ENCODE measurements around the gene LRRC4B.
A peak's percentile ranks its signal among the peaks of the same experiment; 100 is the strongest.
"Not testable (repeated sequence)": the region's sequence is repeated elsewhere in the genome, so short reads cannot be mapped to it uniquely, and the experiment has no call there.

The LRRC4B gene, protein sequence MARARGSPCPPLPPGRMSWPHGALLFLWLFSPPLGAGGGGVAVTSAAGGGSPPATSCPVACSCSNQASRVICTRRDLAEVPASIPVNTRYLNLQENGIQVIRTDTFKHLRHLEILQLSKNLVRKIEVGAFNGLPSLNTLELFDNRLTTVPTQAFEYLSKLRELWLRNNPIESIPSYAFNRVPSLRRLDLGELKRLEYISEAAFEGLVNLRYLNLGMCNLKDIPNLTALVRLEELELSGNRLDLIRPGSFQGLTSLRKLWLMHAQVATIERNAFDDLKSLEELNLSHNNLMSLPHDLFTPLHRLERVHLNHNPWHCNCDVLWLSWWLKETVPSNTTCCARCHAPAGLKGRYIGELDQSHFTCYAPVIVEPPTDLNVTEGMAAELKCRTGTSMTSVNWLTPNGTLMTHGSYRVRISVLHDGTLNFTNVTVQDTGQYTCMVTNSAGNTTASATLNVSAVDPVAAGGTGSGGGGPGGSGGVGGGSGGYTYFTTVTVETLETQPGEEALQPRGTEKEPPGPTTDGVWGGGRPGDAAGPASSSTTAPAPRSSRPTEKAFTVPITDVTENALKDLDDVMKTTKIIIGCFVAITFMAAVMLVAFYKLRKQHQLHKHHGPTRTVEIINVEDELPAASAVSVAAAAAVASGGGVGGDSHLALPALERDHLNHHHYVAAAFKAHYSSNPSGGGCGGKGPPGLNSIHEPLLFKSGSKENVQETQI

DNA sequence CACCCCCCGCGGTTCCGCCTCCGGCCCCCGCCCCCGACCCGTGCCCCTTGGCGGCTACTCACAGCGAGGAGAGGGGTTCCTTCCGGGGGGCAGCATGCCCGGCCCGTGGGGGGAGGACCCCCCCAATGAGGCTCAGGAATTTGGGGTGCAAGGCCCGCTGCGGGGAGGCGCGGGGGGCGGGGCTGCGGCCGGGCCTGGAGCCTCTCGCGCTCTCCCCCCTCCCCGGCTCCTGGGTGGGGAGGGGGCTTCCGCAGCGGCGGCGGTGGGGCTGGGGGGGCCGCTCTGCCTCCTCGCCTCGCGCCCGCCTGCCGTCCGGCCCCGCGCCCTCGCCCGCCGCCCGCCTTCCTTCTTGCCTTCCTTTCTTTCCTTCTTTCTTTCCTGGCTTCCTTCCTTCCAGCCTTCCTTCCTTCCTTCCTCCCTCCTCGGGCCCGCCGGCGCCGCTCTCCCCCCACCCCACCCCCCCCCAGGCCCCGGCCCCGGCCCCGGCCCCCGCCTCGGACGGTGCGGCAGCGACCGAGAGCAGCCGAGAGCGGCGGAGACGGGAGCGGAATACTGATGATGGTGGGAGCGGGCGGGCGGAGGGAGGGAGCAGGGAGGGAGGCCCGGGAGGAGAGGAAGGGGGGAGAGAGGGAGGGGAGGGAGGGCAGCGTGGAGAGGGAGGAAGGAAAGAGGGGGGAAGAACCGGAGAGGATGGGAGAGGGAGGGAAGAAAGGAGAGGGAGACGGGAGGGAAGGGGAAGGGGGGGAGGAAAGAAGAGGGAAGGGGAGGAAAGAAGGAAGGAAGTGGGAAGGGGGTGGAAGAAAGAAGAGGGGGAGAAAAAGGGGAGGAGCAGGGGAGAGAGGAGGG lies at the start of gene LRRC4B:
TSS of gene LRRC4B (minus strand) at position 554 of the 846 bp plus-strand sequence. CDS start 19,597 bp downstream, outside the sequence.
- no peak for DNase-seq (ENCODE audit: low spot score)

DNA sequence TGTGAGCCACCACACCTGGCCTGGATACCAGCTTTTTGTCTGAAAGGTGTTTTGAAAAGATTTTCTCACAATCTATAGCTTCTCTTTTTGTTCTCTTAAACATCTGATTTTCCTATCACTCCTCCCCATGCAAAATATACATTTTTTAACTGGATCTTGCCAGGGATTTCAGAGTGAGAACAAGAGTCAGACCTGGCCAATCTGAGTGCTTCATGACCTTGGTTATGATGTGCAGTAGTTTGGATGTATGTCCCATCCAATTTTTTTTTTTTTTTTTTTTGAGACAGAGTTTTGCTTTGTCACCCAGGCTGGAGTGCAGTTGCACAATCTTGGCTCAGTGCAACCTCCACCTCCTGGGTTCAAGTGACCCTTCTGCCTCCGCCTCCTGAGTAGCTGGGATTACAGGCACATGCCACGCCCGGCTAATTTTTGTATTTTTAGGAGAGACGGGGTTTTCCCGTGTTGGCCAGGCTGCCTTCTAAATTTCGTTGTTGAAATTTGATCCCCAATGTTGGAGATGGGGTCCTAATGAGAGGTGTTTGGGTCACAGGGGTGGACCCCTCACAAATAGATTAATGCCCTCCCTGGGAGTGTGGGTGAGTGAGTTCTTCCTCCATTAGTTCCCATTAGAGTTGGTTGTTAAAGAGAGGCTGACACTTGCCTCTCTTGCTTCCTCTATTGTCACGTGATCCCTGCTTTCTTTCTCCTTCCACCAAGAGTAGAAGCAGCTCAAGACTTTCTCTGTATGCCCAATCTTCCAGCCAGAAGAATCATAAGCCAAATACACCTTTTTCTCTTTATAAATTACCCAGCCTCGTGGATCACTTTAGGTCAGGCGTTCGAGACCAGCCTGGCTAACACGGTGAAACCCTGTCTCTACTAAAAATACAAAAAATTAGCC lies 44.5 kb upstream of the LRRC4B start:
- DNase-seq (ENCODE audit: low spot score) = not testable (repeated sequence)

DNA sequence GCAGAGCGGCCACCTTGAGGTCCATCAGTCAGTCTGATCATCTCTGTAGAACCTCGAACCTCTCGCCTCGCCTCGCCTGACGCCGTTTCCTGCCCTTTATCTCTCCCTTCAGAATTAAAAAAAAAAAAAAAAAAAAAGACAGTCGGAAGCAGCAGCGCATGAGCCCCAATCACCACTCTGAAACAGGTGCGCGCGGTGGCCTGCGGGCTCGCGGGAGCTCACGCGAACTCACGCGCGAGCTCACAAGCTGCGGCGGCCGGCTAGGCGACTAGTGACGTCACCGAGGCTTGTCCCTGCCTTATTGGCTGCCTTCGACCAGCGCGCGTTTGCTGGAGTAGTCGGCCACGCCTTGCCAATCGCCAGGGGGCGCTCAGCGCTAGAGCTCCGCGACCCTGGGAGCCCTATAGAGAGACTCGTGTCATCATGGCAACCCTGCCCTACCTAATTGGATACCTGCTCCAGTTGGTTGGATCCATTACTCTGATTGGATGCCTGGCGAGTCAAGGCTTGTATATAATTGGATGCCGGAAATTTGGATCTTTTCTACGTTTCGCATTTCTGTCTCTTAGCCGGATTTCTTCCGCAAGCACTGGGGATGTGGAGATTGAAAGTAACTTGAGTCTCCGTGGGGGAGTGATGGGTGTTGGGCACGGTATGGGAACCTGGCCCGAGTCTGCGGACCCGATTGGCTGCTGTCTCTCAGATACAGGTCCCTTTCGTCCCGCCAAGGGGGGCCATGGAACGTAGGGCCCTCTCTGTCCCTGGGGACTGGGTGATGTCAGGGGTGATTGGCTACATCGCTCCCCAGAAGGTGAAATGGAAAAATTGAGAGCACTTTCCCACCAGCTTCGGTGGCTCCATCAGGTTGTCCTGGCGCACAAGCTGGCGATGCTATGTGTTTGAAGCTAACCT lies 39.9 kb upstream of the LRRC4B start:
- peak; percentile 94 for DNase-seq (ENCODE audit: low spot score)

DNA sequence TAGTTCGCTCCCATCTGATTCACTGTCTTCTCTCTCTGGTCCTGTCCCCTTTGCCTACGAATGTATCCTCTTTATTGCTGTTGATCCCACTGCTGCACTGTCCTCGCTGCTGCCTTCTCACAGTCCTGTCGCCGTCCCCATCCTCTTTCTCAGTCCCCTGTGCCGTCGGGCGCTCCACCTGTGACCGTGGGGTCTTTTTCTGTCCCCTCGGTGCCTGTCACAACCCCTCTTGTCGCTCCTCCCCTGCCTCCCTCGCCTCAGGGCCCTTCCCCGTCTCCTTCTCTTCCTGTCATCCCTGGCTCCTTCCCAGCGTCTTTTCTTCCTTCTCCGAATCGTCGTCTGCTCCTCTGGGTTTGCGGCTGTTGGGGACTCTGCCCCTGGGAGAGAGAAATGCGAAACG lies 39.2 kb upstream of the LRRC4B start:
- DNase-seq (ENCODE audit: low spot score) = no peak

DNA sequence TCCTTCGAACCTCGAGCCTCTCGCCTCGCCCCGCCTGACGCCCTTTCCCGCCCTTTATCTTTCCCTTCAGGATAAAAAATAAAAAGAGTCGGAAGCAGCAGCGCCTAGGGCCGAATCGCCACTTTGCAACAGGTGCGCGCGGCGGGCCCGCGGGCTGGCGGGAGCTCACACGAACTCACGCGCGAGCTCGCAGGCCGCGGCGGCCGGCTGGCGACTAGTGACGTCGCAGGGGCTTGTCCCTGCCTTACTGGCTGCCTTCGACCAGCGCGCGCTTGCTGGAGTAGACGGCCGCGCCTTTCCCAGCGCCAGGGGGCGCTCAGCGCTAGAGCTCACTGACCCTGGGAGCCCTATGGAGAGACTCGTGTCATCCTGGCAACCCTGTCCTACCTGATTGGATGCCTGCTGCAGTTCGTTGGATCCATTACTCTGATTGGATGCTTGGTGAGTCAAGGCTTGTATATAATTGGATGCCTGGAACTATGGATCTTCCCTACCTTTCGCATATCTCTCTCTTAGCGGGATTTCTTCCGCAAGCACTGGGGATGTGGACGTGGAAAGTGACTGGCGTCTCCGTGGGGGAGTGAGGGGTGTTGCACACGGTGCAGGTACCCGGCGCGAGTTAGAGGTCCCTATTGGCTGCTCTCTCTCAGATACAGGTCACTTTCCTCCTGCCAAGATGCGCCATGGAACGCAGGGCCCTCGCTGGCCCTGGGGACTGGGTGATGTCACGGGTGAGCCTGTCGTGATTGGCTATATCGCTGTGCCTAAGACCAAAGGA lies 38.0 kb upstream of the LRRC4B start:
- not testable (repeated sequence) for DNase-seq (ENCODE audit: low spot score)

DNA sequence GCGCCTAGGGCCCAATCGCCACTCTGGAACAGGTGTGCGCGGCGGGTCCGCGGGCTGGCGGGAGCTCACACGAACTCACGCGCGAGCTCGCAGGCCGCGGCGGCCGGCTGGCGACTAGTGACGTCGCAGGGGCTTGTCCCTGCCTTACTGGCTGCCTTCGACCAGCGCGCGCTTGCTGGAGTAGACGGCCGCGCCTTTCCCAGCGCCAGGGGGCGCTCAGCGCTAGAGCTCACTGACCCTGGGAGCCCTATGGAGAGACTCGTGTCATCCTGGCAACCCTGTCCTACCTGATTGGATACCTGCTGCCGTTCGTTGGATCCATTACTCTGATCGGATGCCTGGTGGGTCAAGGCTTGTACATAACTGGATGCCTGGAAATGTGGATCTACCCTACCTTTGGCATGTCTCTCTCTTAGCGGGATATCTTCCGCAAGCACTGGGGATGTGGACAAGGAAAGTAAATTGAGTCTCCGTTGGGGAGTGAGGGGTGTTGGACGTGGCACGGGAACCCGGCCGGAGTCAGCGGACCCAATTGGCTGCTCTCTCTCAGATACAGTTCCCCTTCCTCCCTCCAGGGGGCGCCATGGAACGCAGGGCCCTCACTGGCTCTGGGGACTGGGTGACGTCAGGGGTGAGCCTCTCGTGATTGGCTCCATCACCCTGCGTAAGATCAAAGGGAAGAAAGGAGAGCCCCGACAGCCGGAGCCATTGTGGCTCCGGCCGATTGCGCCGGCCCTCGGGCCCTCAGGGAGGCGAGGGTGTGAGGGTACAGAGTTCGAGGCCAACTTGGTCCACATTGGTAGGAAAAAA lies 36.2 kb upstream of the LRRC4B start:
- not testable (repeated sequence) for DNase-seq (ENCODE audit: low spot score)

DNA sequence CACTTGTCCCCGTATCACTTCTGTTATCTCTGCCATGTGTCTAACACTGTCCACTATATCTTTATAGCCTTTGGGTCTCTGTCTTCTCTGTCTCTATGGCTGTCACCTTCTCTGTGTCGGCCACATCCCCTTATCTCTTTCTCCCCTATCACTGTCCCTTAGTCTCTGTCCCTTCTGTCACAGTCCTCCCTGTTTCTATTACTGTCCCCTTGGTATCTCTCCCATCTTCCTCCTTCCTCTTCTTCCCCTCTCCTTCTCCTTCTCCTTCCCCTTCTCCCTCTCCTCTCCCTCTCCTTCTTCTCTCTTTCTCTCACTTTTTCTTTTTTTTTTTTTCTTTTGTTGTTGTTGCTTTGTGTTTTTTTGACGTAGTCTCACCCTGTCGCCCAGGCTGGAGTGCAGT lies 34.7 kb upstream of the LRRC4B start:
- DNase-seq (ENCODE audit: low spot score) = no peak

DNA sequence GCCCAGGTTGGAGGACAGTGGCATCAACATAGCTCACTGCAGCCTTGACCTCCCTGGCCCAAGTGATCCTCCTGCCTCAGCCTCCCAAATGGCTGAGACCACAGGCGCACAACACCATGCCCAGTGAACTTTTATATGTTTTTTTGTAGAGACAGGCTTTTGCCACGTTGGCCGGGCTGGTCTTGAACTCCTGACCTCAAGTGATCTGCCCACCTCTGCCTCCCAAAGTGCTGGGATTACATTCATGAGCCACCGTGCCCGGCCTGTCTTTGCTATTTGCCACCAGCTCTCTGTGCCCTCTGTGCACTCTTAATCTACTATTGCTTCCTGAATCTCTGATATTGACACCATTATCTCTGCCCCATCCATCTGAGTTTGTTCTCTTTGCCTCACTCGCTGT lies 34.3 kb upstream of the LRRC4B start:
- DNase-seq (ENCODE audit: low spot score) = no peak

DNA sequence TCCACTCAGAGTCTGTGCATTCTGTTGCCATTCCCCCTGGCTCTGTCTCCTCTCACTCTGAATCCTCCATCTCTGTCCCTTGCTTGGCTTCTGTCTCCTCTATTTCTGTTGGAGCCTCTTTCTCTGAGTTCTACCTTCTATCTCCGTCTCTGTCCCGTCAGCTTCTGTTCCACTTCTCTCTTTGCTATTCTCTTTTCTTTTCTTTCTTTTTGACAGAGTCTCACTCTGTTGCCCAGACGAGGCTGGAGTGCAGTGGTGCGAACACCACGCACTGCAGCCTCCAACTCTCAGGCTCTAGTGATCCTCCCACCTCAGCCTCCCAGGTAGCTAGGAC lies 33.8 kb upstream of the LRRC4B start:
- no peak for DNase-seq (ENCODE audit: low spot score)

DNA sequence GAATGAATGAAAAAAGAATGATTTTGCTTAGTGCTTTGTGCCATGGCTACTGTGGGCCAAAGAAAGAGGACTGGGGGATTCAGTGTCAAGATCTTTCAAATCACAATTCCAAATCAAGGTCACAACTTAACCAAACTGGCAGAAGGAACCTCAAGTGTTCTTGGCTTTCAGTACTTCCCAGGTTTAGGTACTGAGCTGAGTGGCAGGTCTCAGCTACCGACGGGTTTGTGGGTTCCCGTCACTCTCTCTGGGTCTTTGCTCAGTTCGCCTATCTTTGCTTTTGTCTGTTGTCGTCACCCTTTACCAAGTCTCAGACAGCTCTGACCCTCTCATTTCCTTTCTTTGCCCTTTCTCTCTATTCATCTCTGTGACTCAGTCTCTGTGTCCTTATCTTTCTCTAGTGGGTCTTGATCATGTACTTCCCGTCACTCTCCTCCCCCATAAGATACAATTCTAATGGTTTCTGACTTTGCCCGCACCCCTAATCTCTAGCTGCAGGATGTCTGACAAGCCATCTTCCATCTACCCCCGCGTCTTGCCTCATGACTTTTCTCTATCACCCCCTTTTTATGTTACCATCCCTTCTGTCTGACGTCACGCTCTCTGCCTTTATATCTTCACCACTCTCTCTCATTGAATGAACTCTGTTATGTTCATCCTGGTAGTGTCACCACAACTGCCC lies 33.3 kb upstream of the LRRC4B start:
- no peak for DNase-seq (ENCODE audit: low spot score)

DNA sequence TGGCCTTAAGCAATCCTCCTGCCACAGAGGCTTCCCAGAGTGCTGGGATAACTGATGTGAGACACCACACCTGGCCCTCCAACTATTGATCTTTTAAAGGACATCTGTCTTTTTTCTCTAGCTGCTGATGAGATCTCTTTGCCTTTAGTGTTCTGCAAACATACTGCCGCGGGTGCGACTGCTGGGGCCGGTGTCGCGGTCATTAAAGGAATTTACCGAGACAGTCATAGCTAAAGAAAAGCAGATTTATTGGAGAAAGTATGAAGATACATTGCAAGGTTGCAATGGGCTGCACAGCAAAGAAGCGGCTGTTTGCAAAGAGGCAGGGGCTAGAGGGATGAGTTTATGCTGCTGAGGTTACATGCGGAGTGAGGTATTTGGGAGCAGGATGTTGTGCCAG lies 31.2 kb upstream of the LRRC4B start:
- no peak for DNase-seq (ENCODE audit: low spot score)

DNA sequence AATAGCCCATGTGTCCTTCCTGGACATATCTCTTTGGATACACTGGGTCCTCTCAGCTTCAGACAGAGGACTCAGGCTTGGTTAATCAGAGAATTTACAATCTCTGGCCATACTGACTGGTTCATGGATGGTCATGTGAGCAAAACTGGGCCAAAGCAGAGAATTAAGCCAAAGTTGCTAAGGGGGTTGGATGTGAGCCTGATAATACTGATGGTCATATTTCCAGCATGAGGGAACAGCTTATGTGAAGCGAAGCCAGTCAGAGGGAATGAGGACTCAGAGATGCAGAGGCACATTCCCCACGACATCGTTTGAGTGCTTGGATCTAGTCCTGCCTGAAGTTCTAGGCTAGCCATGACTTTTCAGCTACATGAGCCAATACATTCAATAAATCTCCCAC lies 22.0 kb upstream of the LRRC4B start:
- DNase-seq (ENCODE audit: low spot score) = no peak

DNA sequence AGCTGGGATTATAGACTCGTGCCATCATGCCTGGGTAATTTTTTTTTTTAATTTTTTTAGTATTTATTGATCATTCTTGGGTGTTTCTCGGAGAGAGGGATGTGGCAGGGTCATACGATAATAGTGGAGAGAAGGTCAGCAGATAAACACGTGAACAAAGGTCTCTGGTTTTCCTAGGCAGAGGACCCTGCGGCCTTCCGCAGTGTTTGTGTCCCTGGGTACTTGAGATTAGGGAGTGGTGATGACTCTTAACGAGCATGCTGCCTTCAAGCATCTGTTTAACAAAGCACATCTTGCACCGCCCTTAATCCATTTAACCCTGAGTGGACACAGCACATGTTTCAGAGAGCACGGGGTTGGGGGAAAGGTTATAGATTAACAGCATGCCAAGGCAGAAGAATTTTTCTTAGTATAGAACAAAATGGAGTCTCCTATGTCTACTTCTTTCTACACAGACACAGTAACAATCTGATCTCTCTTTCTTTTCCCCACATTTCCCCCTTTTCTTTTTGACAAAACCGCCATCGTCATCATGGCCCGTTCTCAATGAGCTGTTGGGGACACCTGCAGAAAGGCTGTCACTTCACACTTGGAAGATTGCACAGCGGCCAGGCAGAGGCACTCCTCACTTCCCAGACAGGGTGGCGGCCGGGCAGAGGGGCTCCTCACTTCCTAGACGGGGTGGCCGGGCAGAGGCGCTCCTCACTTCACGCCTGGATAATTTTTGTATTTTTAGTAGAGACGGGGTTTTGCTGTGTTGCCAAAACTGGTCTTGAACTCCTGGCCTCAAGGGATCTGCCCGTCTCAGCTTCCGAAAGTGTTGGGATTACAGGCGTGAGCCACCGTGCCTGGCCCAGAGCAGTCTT lies 13.8 kb upstream of the LRRC4B start:
- DNase-seq (ENCODE audit: low spot score) = not testable (repeated sequence)

DNA sequence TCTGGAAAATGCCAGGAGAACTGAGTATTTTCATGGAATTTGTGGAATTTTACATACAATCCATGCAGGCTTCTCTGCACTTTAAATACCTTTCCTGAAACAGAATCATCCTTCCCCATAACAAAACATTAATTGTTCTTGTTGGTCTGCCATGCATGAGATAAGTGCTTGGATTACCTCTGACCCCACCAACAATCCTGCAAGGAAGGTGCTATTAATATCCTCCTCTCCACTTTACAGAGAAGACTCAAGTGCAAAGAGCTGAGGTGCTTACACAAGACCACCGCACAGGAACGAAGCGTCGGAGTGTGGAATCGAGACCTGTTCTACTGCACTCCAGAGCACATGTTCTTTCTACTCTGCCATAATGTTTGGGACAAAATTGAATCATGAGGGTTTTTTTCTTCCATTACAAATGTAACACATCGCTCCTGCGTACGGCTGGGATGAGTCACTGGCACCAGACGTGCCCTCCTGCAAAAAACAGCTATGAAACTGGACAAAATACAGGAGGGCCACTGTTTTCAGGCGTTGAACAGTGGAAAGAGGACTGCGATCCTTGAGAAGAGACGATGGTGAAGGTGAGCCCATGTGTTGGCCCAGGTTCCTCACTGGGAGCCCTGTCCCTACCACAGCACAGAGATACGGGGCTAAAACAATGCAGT lies 12.9 kb upstream of the LRRC4B start:
- no peak for DNase-seq (ENCODE audit: low spot score)

DNA sequence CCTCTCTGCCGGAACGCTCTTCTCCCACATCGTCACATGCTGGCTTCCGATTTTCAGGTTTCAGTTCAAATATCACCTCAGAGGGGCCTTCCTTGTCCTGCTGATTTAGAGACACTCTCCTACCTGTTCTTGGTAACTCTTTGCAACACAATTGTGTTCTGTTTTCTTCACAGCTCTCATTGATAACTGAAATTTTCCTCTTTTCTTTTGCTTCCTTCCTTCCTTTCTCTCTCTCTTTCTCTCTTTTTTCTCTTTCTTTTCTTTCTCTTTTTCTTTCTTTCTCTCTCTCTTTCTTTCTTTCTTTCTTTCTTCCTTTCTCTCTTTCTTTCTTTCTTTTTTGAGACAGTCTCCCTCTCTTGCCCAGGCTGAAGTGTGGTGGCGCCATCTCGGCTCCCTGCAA lies 12.0 kb upstream of the LRRC4B start:
- DNase-seq (ENCODE audit: low spot score) = no peak

DNA sequence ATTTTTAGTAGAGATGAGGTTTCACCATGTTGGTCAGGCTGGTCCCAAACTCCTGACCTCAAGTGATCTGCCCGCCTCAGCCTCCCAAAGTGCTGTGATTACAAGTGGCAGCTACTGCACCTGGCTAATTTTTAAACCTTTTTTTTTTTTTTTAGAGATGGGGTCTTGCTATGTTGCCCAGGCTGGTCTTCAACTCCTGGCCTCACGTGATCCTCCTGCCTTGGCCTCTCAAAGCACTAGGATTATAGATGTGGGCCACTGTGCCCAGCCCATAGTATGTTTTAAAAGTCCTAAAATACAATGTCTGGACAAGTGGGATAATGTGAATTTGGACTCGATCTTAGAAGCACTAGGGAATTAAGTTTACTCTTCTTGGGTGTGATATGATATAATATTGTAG lies 8.5 kb upstream of the LRRC4B start:
- not testable (repeated sequence) for DNase-seq (ENCODE audit: low spot score)
